K562 (cell line): ENCODE data around the gene FBN3. TPM values are rescaled to one million over a fixed set of nuclear protein-coding genes. Genes with fewer than 3 reads are reported as not detected.
A peak's percentile ranks its signal among the peaks of the same experiment; 100 is the strongest.

Experiments used
- ATF1 ChIP-seq, 2 experiments: fragments of 450-650 bp in 1 of 2; IDR thresholded peaks; 2 replicates each; pipeline ENCODE4 v1.6.1; 2016; ENCODE audit warnings: missing compliant biosample characterization in 1 of 2, missing genetic modification characterization in 1 of 2
- BRD9 ChIP-seq: fragments of 450-650 bp; IDR thresholded peaks from 2 replicates; pipeline ENCODE4 v1.6.1; 2018; ENCODE audit warnings: low read depth; ENCODE audit not compliant: partially characterized antibody
- CREM ChIP-seq: IDR thresholded peaks from 2 replicates; pipeline ENCODE4 v1.6.1; 2014; ENCODE audit warnings: antibody characterized with exemption, low read depth
- HNRNPLL ChIP-seq: fragments of 200-400 bp; formaldehyde crosslinking; IDR thresholded peaks from 2 replicates; pipeline ENCODE4 v1.6.1; 2017; ENCODE audit warnings: low read length, low read depth, mild to moderate bottlenecking; ENCODE audit not compliant: poor library complexity, severe bottlenecking
- RAD51 ChIP-seq: fragments of 450-650 bp; IDR thresholded peaks from 2 replicates; pipeline ENCODE4 v1.7.1; 2016; ENCODE audit warnings: low read depth, mild to moderate bottlenecking, borderline replicate concordance
- TOE1 ChIP-seq, 2 experiments: fragments of 450-650 bp in 1 of 2; sonication (generic) in 1 of 2; formaldehyde crosslinking in 1 of 2; IDR thresholded peaks; 2 replicates each; pipeline versions ENCODE4 v1.7.1 to v1.8.0; 2016 to 2022; ENCODE audit warnings: borderline replicate concordance in 2 of 2, mild to moderate bottlenecking in 2 of 2, antibody characterized with exemption in 1 of 2, inconsistent platforms in 1 of 2, low read depth in 1 of 2, missing genetic modification reagents in 1 of 2, moderate library complexity in 1 of 2
- ZNF124 ChIP-seq: sonication (generic); formaldehyde crosslinking; IDR thresholded peaks from 2 replicates; pipeline ENCODE4 v1.8.1; 2022; ENCODE audit warnings: missing genetic modification reagents
- ZNF274 ChIP-seq: IDR thresholded peaks from 2 replicates; pipeline ENCODE4 v1.6.1; 2011; ENCODE audit warnings: low read depth, mild to moderate bottlenecking, low read length, moderate library complexity, borderline replicate concordance
- polyA plus RNA-seq, 8 experiments: library from polyadenylated mRNA; depleted of rRNA in 4 of 8; stranded (reverse) in 5 of 8; unstranded in 3 of 8; fragments of >200 nt; fragmentation: Nextera tagmentation in 2 of 8; fragmentation: Illumina TruSeq in 1 of 8; extraction: Ambion mirVana in 2 of 8; extraction: Trizol in 1 of 8; gene quantifications; 2 replicates each; pipeline versions ENCODE4 v1.2.1 to v1.2.3, GENCODE V29; 2011 to 2014; ENCODE audit warnings: inconsistent platforms in 1 of 8, missing spikeins in 1 of 8
- total RNA-seq, 7 experiments: library from RNA; depleted of rRNA in 6 of 7; stranded (reverse); fragments of >200 nt in 6 of 7; fragmentation: Illumina TruSeq in 2 of 7; extraction: Trizol in 2 of 7; gene quantifications; 2 replicates each; pipeline versions ENCODE4 v1.2.1 to v1.2.3, GENCODE V29; 2011 to 2021; ENCODE audit warnings: low replicate concordance in 1 of 7
- TF ChIP-seq, protein P1 (sequence below): IDR thresholded peaks from 2 replicates; pipeline ENCODE4 v1.6.1; 2012; ENCODE audit warnings: low read depth, low read length, improper control_type of control experiment, borderline replicate concordance
- TF ChIP-seq, protein P2 (sequence below), 2 experiments: fragments of 450-650 bp; conservative IDR thresholded peaks; 2 replicates each; pipeline ENCODE4 v1.6.1; 2017; ENCODE audit warnings: mild to moderate bottlenecking in 2 of 2, moderate library complexity in 2 of 2
- TF ChIP-seq, protein P3 (sequence below): fragments of 450-650 bp; IDR thresholded peaks from 2 replicates; pipeline ENCODE4 v1.6.1; 2018; ENCODE audit warnings: mild to moderate bottlenecking, low read depth; ENCODE audit not compliant: partially characterized antibody
- TF ChIP-seq, protein P4 (sequence below), 2 experiments: fragments of 450-650 bp; formaldehyde crosslinking in 1 of 2; IDR thresholded peaks; 2 replicates each; pipeline versions ENCODE4 v1.4.0 to v1.6.1; 2014 to 2020; ENCODE audit warnings: mild to moderate bottlenecking in 2 of 2, borderline replicate concordance in 1 of 2, low read depth in 1 of 2

FBN3 gene
- total and polyA plus RNA-seq, 9 of the 15 experiments (the other 6 are each of a cell fraction or from before 2014, with no cell fraction given), result under 0.01 to 0.29 (median 0.01) TPM; not detected in 4

DNA sequence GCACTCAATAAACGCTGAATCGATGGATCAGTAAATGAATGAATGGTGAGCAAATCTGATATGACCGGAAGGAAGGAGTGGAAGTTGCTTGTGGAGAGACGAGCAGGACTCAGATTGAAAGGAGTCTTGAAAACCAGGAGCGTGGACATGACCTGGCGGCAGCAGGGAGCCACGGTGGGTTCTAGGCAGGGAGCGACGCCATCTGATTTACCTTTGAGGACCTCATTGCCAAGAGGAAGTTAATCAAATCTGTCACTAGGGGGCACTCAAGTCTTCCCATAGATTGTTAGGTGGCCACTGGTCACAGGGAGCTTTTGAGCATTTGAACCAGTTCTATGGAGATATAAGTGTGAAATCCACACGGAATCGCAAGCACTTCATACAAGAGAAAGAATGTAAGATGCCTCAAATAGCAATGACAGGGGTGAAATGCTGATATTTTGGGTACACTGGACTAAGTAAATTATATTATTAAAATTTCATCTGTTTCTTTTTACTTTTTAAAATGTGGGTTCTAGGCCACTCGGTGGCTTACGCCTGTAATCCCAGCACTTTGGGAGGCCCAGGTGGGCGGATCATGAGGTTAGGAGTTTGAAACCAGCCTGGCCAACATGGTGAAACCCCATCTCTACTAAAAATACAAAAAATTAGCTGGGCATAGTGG lies 9.2 kb upstream of the FBN3 start (continued):
- TF ChIP-seq HNRNPLL (no peak), ATF1 (CRISPR knock-in tag; IDR thresholded peaks at IDR 0.05) (no peak), ATF1 (tag; IDR thresholded peaks at IDR 0.05) (no peak), CREM (peak; percentile 39; the same call in 1 of the 2 replicates), RAD51 (peak; percentile 9; the same call in 1 of the 2 replicates), BRD9 (peak; percentile 64), ZNF124 (no peak), TOE1 (IDR thresholded peaks at IDR 0.05; ENCODE audit: borderline replicate concordance) (0 out of 2 replicates have a peak, but pooled peaks have one; percentile 29), TOE1 (CRISPR knock-in tag; IDR thresholded peaks at IDR 0.05; ENCODE audit: borderline replicate concordance, low read depth) (no peak), ZNF274 (no peak)
- TF ChIP-seq, protein P1, sequence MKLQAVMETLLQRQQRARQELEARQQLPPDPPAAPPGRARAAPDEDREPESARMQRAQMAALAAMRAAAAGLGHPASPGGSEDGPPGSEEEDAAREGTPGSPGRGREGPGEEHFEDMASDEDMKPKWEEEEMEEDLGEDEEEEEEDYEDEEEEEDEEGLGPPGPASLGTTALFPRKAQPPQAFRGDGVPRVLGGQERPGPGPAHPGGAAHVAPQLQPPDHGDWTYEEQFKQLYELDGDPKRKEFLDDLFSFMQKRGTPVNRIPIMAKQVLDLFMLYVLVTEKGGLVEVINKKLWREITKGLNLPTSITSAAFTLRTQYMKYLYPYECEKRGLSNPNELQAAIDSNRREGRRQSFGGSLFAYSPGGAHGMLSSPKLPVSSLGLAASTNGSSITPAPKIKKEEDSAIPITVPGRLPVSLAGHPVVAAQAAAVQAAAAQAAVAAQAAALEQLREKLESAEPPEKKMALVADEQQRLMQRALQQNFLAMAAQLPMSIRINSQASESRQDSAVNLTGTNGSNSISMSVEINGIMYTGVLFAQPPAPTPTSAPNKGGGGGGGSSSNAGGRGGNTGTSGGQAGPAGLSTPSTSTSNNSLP, result peak; percentile 47; the same call in 1 of the 2 replicates
- TF ChIP-seq, protein P2, sequence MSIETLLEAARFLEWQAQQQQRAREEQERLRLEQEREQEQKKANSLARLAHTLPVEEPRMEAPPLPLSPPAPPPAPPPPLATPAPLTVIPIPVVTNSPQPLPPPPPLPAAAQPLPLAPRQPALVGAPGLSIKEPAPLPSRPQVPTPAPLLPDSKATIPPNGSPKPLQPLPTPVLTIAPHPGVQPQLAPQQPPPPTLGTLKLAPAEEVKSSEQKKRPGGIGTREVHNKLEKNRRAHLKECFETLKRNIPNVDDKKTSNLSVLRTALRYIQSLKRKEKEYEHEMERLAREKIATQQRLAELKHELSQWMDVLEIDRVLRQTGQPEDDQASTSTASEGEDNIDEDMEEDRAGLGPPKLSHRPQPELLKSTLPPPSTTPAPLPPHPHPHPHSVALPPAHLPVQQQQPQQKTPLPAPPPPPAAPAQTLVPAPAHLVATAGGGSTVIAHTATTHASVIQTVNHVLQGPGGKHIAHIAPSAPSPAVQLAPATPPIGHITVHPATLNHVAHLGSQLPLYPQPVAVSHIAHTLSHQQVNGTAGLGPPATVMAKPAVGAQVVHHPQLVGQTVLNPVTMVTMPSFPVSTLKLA (conservative IDR thresholded peaks at IDR 0.05), result peak in 1 of 2 experiments; percentile 42; a peak in 1 of 4 replicates
- TF ChIP-seq, protein P3, sequence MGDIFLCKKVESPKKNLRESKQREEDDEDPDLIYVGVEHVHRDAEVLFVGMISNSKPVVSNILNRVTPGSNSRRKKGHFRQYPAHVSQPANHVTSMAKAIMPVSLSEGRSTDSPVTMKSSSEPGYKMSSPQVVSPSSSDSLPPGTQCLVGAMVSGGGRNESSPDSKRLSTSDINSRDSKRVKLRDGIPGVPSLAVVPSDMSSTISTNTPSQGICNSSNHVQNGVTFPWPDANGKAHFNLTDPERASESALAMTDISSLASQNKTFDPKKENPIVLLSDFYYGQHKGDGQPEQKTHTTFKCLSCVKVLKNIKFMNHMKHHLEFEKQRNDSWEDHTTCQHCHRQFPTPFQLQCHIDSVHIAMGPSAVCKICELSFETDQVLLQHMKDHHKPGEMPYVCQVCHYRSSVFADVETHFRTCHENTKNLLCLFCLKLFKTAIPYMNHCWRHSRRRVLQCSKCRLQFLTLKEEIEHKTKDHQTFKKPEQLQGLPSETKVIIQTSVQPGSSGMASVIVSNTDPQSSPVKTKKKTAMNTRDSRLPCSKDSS, result no peak
- TF ChIP-seq, protein P4, sequence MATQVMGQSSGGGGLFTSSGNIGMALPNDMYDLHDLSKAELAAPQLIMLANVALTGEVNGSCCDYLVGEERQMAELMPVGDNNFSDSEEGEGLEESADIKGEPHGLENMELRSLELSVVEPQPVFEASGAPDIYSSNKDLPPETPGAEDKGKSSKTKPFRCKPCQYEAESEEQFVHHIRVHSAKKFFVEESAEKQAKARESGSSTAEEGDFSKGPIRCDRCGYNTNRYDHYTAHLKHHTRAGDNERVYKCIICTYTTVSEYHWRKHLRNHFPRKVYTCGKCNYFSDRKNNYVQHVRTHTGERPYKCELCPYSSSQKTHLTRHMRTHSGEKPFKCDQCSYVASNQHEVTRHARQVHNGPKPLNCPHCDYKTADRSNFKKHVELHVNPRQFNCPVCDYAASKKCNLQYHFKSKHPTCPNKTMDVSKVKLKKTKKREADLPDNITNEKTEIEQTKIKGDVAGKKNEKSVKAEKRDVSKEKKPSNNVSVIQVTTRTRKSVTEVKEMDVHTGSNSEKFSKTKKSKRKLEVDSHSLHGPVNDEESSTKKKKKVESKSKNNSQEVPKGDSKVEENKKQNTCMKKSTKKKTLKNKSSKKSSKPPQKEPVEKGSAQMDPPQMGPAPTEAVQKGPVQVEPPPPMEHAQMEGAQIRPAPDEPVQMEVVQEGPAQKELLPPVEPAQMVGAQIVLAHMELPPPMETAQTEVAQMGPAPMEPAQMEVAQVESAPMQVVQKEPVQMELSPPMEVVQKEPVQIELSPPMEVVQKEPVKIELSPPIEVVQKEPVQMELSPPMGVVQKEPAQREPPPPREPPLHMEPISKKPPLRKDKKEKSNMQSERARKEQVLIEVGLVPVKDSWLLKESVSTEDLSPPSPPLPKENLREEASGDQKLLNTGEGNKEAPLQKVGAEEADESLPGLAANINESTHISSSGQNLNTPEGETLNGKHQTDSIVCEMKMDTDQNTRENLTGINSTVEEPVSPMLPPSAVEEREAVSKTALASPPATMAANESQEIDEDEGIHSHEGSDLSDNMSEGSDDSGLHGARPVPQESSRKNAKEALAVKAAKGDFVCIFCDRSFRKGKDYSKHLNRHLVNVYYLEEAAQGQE (IDR thresholded peaks at IDR 0.05; ENCODE audit: borderline replicate concordance), result peak; percentile 92
- TF ChIP-seq, protein P4 (CRISPR knock-in tag; IDR thresholded peaks at IDR 0.05; ENCODE audit: low read depth), result no peak
